ENCODE data around the gene IL9R. TPM values are rescaled to one million over a fixed set of nuclear protein-coding genes. Genes with fewer than 3 reads are reported as not detected.
"Not testable (repeated sequence)": the region's sequence is repeated elsewhere in the genome, so short reads cannot be mapped to it uniquely, and the experiment has no call there.

IL9R gene
- polyA plus RNA-seq, 5 donors = 0.08 to 0.48 (median 0.19) TPM

- no peak for DNase-seq
Observed at GRCh38 chrX:155998761-155999510, 1.4 kb downstream of the IL9R start.

- not testable (repeated sequence) for DNase-seq
Observed at GRCh38 chrX:155999751-156000150, 2.3 kb downstream of the IL9R start.

GRCh38 chrX:156000361-156000926, 2.9 kb downstream of the IL9R start:
- no peak for DNase-seq

- DNase-seq = no peak
Observed at GRCh38 chrX:156001001-156001666, 3.6 kb downstream of the IL9R start.

- no peak for DNase-seq
Observed at GRCh38 chrX:156001667-156002021, 4.1 kb downstream of the IL9R start.

GRCh38 chrX:156002507-156002906, 5.0 kb downstream of the IL9R start:
- DNase-seq = no peak

- DNase-seq = no peak
Observed at GRCh38 chrX:156003486-156004185, 6.1 kb downstream of the IL9R start.

- no peak for DNase-seq
Observed at GRCh38 chrX:156004256-156004655, 6.8 kb downstream of the IL9R start.

- no peak for DNase-seq
Observed at GRCh38 chrX:156004740-156005139, 7.2 kb downstream of the IL9R start.

- DNase-seq = no peak
Observed at GRCh38 chrX:156005144-156005543, 7.6 kb downstream of the IL9R start.

- DNase-seq = not testable (repeated sequence)
Observed at GRCh38 chrX:156006468-156006867, 9.0 kb downstream of the IL9R start.

GRCh38 chrX:156008379-156008778, 10.9 kb downstream of the IL9R start:
- not testable (repeated sequence) for DNase-seq

- no peak for DNase-seq
Observed at GRCh38 chrX:156008915-156009314, 11.4 kb downstream of the IL9R start.

- not testable (repeated sequence) for DNase-seq
Observed at GRCh38 chrX:156009691-156010090, 12.2 kb downstream of the IL9R start.

- not testable (repeated sequence) for DNase-seq
Observed at GRCh38 chrX:156013286-156013953, 15.9 kb downstream of the IL9R start.

GRCh38 chrX:156019846-156020245, 22.4 kb downstream of the IL9R start:
- not testable (repeated sequence) for DNase-seq

GRCh38 chrX:156023002-156023401, 25.5 kb downstream of the IL9R start:
- DNase-seq = not testable (repeated sequence)

GRCh38 chrX:156024949-156025492, 27.5 kb downstream of the IL9R start:
- DNase-seq = not testable (repeated sequence)

GRCh38 chrX:156028653-156029237, 31.2 kb downstream of the IL9R start:
- DNase-seq = not testable (repeated sequence)

- not testable (repeated sequence) for DNase-seq
Observed at GRCh38 chrX:156029296-156029695, 31.8 kb downstream of the IL9R start.

All from right lung (tissue), 5 donors.